ENCODE results near the gene CSRP3.

Gene CSRP3

DNA sequence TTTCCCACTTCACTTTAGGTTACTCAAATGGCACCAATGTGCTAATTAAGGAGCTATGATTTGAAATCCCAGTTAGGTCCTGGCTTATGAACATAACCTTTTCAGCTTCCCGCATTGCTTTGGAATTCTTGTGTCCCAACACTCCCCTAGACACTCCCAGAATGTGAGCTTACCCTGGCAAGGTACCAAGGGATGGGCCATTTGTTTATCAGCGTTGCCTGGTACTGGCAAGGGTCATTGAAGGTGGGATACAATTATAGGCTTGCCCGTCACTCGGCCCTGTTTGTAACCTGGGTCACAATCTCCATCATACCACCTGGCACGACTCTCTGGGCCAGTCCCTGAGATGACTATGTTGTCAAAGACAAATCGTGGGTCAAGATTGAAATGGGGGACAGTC lies 5.4 kb downstream of the CSRP3 start:
- peaks cover 8% of the 10 kb centered on the region; the same call in 1 of the 2 replicates for H3K9me3 ChIP-seq (ENCODE audit: insufficient read depth, low read length)
- H3K4me3 ChIP-seq (ENCODE audit: insufficient read length, low read depth) = no peak overlapping the region
- TF ChIP-seq ZNF274 (IDR thresholded peaks at IDR 0.05; ENCODE audit: low read depth, low read length) (no peak), YY1 (IDR thresholded peaks at IDR 0.05; ENCODE audit: insufficient read depth, insufficient read length) (no peak), SUZ12 (IDR thresholded peaks at IDR 0.05; ENCODE audit: extremely low read depth, insufficient read depth, insufficient read length) (no peak)
- H3K36me3 ChIP-seq (ENCODE audit: insufficient read depth, insufficient read length, low read length) = no peaks in the 10 kb centered on the region
- H3K27me3 ChIP-seq (ENCODE audit: insufficient read depth, insufficient read length) = no peaks in the 10 kb centered on the region
- H3K9ac ChIP-seq (ENCODE audit: insufficient read length, low read depth) = no peak overlapping the region
- no peak for DNase-seq (ENCODE audit: low read depth, low spot score)
- no peaks in the 10 kb centered on the region for H3K4me1 ChIP-seq (ENCODE audit: insufficient read depth, insufficient read length)

DNA sequence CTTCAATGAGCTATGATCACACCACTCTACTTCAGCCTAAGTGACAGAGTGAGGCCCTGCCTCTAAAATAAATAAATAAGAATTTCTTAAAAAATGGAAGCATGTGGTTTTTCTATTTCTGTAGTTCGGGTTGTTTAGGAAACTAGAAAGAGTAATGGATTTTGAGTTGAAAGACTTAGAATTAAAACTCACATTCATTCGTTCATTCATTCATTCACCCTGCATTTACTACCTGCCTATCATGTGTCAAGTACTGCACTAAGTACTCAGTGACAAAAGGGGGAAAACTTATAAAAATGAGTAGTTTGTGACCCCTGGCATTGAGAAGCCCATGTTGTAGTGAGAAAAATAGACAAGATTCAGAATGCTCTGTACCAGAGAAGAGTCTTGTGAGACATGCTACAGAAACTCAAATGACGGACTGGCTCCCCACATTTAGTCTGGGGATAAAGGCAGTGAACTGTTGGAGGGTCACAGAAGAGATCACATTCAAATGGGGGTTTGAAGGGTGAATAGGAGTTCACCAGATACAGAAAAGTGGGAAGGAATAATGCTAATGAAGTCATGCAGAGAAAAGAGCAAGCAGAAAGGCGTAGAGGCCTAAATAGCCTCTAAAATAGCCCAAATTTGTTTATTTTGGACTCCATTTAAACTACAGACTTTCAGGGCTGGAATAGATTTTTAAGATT lies 7.0 kb downstream of the CSRP3 start:
- no peak for TF ChIP-seq YY1 (IDR thresholded peaks at IDR 0.05; ENCODE audit: insufficient read depth, insufficient read length)
- TF ChIP-seq SUZ12 (IDR thresholded peaks at IDR 0.05; ENCODE audit: extremely low read depth, insufficient read depth, insufficient read length) = no peak
- TF ChIP-seq ZNF274 (IDR thresholded peaks at IDR 0.05; ENCODE audit: low read depth, low read length) = no peak

GRCh38 chr11:19193916-19194315 lies 7.9 kb downstream of the CSRP3 start:
- DNase-seq (ENCODE audit: low read depth, low spot score) = no peak
- H3K9me3 ChIP-seq (ENCODE audit: insufficient read depth, low read length) = no peaks in the 10 kb centered on the region
- no peaks in the 10 kb centered on the region for H3K4me1 ChIP-seq (ENCODE audit: insufficient read depth, insufficient read length)
- no peak for TF ChIP-seq ZNF274 (IDR thresholded peaks at IDR 0.05; ENCODE audit: low read depth, low read length)
- TF ChIP-seq YY1 (IDR thresholded peaks at IDR 0.05; ENCODE audit: insufficient read depth, insufficient read length) = no peak
- no peak for TF ChIP-seq SUZ12 (IDR thresholded peaks at IDR 0.05; ENCODE audit: extremely low read depth, insufficient read depth, insufficient read length)
- H3K4me3 ChIP-seq (ENCODE audit: insufficient read length, low read depth) = no peak overlapping the region
- H3K36me3 ChIP-seq (ENCODE audit: insufficient read depth, insufficient read length, low read length) = no peaks in the 10 kb centered on the region
- H3K27me3 ChIP-seq (ENCODE audit: insufficient read depth, insufficient read length) = no peaks in the 10 kb centered on the region
- H3K9ac ChIP-seq (ENCODE audit: insufficient read length, low read depth) = no peak overlapping the region

More for the DNA sequence above, 7.0 kb downstream of the CSRP3 start:
- Histone ChIP-seq H3K9me3 (ENCODE audit: insufficient read depth, low read length) (no peaks in the 10 kb centered on the region), H3K27me3 (ENCODE audit: insufficient read depth, insufficient read length) (no peaks in the 10 kb centered on the region), H3K9ac (ENCODE audit: insufficient read length, low read depth) (no peak overlapping the region), H3K36me3 (ENCODE audit: insufficient read depth, insufficient read length, low read length) (no peaks in the 10 kb centered on the region), H3K4me3 (ENCODE audit: insufficient read length, low read depth) (no peak overlapping the region), H3K4me1 (ENCODE audit: insufficient read depth, insufficient read length) (no peaks in the 10 kb centered on the region)
- DNase-seq (ENCODE audit: low read depth, low spot score) = no peak

DNA sequence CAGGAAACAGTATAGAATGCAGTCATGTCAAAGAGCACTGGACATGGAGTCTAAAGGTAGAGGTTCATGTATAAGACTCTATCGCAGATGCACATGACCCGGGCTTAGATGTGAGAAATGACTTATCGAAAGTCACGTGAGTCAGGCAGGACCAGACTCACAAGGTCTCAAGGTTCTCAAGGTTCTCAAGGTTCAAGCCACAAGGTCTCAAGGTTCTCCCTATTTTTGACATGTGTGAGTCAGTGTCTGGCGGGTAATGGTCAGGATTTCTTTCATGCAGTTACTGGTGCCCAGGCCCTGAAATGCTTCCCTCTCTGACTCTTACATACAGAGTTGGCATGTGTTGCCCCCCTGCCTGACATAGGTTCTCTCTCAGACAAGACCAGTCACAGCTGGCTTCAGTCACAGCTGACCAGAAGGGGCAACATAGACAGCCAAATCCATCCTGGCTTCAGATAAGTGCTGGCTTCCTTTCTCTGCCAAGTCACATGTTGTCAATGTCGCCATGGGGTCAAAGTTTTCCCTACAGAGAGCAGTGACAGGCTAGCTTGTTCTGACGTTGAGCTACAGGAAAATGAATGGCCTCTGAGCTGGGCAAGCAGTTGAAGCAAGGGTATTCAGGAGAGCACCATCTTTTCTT lies 10.1 kb downstream of the CSRP3 start:
- Histone ChIP-seq H3K4me1 (ENCODE audit: insufficient read depth, insufficient read length) (no peaks in the 10 kb centered on the region), H3K27me3 (ENCODE audit: insufficient read depth, insufficient read length) (no peaks in the 10 kb centered on the region), H3K9me3 (ENCODE audit: insufficient read depth, low read length) (no peaks in the 10 kb centered on the region), H3K4me3 (ENCODE audit: insufficient read length, low read depth) (no peak overlapping the region), H3K9ac (ENCODE audit: insufficient read length, low read depth) (no peak overlapping the region), H3K36me3 (ENCODE audit: insufficient read depth, insufficient read length, low read length) (no peaks in the 10 kb centered on the region)
- DNase-seq (ENCODE audit: low read depth, low spot score) = no peak
- TF ChIP-seq ZNF274 (IDR thresholded peaks at IDR 0.05; ENCODE audit: low read depth, low read length) = no peak
- TF ChIP-seq SUZ12 (IDR thresholded peaks at IDR 0.05; ENCODE audit: extremely low read depth, insufficient read depth, insufficient read length) = no peak
- TF ChIP-seq YY1 (IDR thresholded peaks at IDR 0.05; ENCODE audit: insufficient read depth, insufficient read length) = no peak

DNA sequence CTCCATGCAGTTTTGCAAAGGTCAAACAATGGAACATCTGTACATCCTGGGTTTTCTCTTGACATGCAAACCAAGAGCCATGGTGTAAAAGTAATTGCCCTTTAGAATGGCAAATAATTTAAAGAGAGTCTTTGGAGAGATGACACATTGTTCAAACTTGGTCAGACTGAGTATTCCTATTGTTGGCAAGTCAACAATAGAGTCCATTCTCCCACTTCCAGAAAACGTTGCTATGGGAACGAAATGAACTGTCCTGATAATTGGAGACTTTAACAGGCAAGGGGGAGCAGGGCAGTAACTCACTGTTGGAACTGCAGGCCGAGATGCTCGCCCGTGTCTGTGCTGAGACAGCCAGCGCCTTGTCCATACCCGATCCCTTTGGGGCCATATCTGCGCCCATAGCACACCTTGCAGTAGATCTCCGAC lies 13.9 kb downstream of the CSRP3 start:
- Histone ChIP-seq H3K9ac (ENCODE audit: insufficient read length, low read depth) (no peak overlapping the region), H3K4me1 (ENCODE audit: insufficient read depth, insufficient read length) (no peaks in the 10 kb centered on the region), H3K9me3 (ENCODE audit: insufficient read depth, low read length) (no peaks in the 10 kb centered on the region), H3K27me3 (ENCODE audit: insufficient read depth, insufficient read length) (no peaks in the 10 kb centered on the region), H3K4me3 (ENCODE audit: insufficient read length, low read depth) (no peak overlapping the region), H3K36me3 (ENCODE audit: insufficient read depth, insufficient read length, low read length) (no peaks in the 10 kb centered on the region)
- no peak for TF ChIP-seq YY1 (IDR thresholded peaks at IDR 0.05; ENCODE audit: insufficient read depth, insufficient read length)
- no peak for TF ChIP-seq SUZ12 (IDR thresholded peaks at IDR 0.05; ENCODE audit: extremely low read depth, insufficient read depth, insufficient read length)
- TF ChIP-seq ZNF274 (IDR thresholded peaks at IDR 0.05; ENCODE audit: low read depth, low read length) = no peak
- DNase-seq (ENCODE audit: low read depth, low spot score) = no peak

DNA sequence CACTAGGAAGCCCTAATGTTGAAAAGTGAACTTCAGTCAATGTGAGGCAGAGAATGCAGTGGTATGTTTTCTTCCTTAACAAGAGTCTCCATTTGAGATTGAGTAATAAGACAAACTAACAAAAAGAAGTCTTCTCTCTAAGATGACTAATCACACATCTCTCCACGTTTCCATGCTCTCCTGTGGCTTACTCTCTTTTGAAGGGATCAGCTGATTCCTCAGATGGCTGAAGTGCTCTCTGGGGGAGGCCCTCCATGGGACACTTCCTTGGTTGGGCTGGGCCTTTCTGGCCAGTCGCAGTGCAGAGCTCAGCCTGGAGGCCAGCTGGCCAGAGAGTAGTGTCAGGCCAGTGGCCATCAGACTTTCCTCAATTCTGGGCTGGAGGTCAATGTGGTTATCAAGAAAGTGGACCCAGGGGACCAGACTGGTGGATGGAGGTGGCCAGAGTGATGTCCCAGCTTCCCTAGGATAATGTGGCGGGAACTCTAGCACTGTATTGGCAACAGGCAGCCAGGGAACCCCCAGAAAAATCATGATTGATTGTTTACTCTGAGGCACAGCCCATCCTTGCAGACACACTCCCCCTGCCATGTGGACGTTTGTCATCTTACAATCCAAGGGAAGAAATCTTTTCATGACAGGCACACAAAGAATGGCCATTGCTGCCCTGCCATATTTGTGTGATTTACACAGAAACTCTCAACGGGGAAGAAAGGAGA lies 14.5 kb downstream of the CSRP3 start:
- no peak overlapping the region for H3K9ac ChIP-seq (ENCODE audit: insufficient read length, low read depth)
- H3K4me1 ChIP-seq (ENCODE audit: insufficient read depth, insufficient read length) = no peaks in the 10 kb centered on the region
- DNase-seq (ENCODE audit: low read depth, low spot score) = no peak
- no peaks in the 10 kb centered on the region for H3K36me3 ChIP-seq (ENCODE audit: insufficient read depth, insufficient read length, low read length)
- TF ChIP-seq YY1 (IDR thresholded peaks at IDR 0.05; ENCODE audit: insufficient read depth, insufficient read length) (no peak), SUZ12 (IDR thresholded peaks at IDR 0.05; ENCODE audit: extremely low read depth, insufficient read depth, insufficient read length) (no peak), ZNF274 (IDR thresholded peaks at IDR 0.05; ENCODE audit: low read depth, low read length) (no peak)
- H3K4me3 ChIP-seq (ENCODE audit: insufficient read length, low read depth) = no peak overlapping the region
- no peaks in the 10 kb centered on the region for H3K27me3 ChIP-seq (ENCODE audit: insufficient read depth, insufficient read length)
- no peaks in the 10 kb centered on the region for H3K9me3 ChIP-seq (ENCODE audit: insufficient read depth, low read length)

GRCh38 chr11:19185516-19186052 lies 16.2 kb downstream of the CSRP3 start:
- H3K9me3 ChIP-seq (ENCODE audit: insufficient read depth, low read length) = no peaks in the 10 kb centered on the region
- no peak overlapping the region for H3K4me3 ChIP-seq (ENCODE audit: insufficient read length, low read depth)
- DNase-seq (ENCODE audit: low read depth, low spot score) = no peak
- no peaks in the 10 kb centered on the region for H3K4me1 ChIP-seq (ENCODE audit: insufficient read depth, insufficient read length)
- TF ChIP-seq ZNF274 (IDR thresholded peaks at IDR 0.05; ENCODE audit: low read depth, low read length) (no peak), SUZ12 (IDR thresholded peaks at IDR 0.05; ENCODE audit: extremely low read depth, insufficient read depth, insufficient read length) (no peak), YY1 (IDR thresholded peaks at IDR 0.05; ENCODE audit: insufficient read depth, insufficient read length) (no peak)
- no peak overlapping the region for H3K9ac ChIP-seq (ENCODE audit: insufficient read length, low read depth)
- H3K27me3 ChIP-seq (ENCODE audit: insufficient read depth, insufficient read length) = no peaks in the 10 kb centered on the region
- H3K36me3 ChIP-seq (ENCODE audit: insufficient read depth, insufficient read length, low read length) = no peaks in the 10 kb centered on the region
